Nephron progenitor cell (in vitro differentiated cells): ENCODE data around the gene IMMT.

Source experiments
- DNase-seq: peaks from one replicate; pipeline ENCODE4 v3.0.0; 2021
- H3K27ac Mint-ChIP-seq: 2 replicates; pipeline ENCODE4 v1.8.0; 2021; ENCODE audit warnings: mild to moderate bottlenecking, moderate library complexity, mixed read lengths
- H3K27me3 Mint-ChIP-seq: 2 replicates; pipeline ENCODE4 v1.8.0; 2021; ENCODE audit warnings: mild to moderate bottlenecking, low read depth, mixed read lengths; ENCODE audit not compliant: poor library complexity
- H3K36me3 Mint-ChIP-seq: 2 replicates; pipeline ENCODE4 v1.8.0; 2021; ENCODE audit warnings: low read depth, mixed read lengths
- H3K4me1 Mint-ChIP-seq: 2 replicates; pipeline ENCODE4 v1.8.0; 2021; ENCODE audit warnings: mixed read lengths
- H3K4me3 Mint-ChIP-seq: 2 replicates; pipeline ENCODE4 v1.8.0; 2021; ENCODE audit warnings: mild to moderate bottlenecking, moderate library complexity, mixed read lengths
- H3K9me3 Mint-ChIP-seq: 2 replicates; pipeline ENCODE4 v1.8.0; 2021; ENCODE audit warnings: mild to moderate bottlenecking, moderate library complexity, mixed read lengths
- CTCF ChIP-seq: fragments of 200-600 bp; sonication (generic); IDR thresholded peaks from 2 replicates; pipeline ENCODE4 v1.5.0; 2021; ENCODE audit warnings: antibody characterized with exemption

The IMMT gene

GRCh38 chr2:86239745-86240144, 44.5 kb upstream of the IMMT start:
- Mint-ChIP-seq H3K27me3 (peaks cover 11% of the 10 kb centered on the region), H3K9me3 (no peaks in the 10 kb centered on the region), H3K27ac (peak overlapping the region; percentile 51), H3K4me1 (peaks cover 8% of the 10 kb centered on the region), H3K36me3 (no peaks in the 10 kb centered on the region), H3K4me3 (no peak overlapping the region)
- TF ChIP-seq CTCF, result no peak
- no peak for DNase-seq

- H3K9me3 Mint-ChIP-seq, result no peaks in the 10 kb centered on the region
- no peak for DNase-seq
- no peak for TF ChIP-seq CTCF
- peaks cover 11% of the 10 kb centered on the region for H3K4me1 Mint-ChIP-seq
- no peaks in the 10 kb centered on the region for H3K36me3 Mint-ChIP-seq
- H3K4me3 Mint-ChIP-seq, result no peak overlapping the region
- peak overlapping the region; percentile 51 for H3K27ac Mint-ChIP-seq
- peaks cover 11% of the 10 kb centered on the region for H3K27me3 Mint-ChIP-seq
Measured at GRCh38 chr2:86239326-86239725, 44.1 kb upstream of the IMMT start.

- Mint-ChIP-seq H3K4me1 (peaks cover 20% of the 10 kb centered on the region), H3K27ac (no peak overlapping the region), H3K27me3 (peaks cover 11% of the 10 kb centered on the region), H3K9me3 (no peaks in the 10 kb centered on the region), H3K36me3 (no peaks in the 10 kb centered on the region), H3K4me3 (no peak overlapping the region)
- DNase-seq, result no peak
- TF ChIP-seq CTCF, result no peak
Measured at GRCh38 chr2:86238354-86238753, 43.1 kb upstream of the IMMT start.

GRCh38 chr2:86237172-86237571, 41.9 kb upstream of the IMMT start:
- Mint-ChIP-seq H3K4me1 (peaks cover 29% of the 10 kb centered on the region), H3K9me3 (no peaks in the 10 kb centered on the region), H3K27me3 (peaks cover 7% of the 10 kb centered on the region), H3K36me3 (no peaks in the 10 kb centered on the region), H3K4me3 (no peak overlapping the region), H3K27ac (peak overlapping the region; percentile 22)
- TF ChIP-seq CTCF, result no peak
- DNase-seq, result no peak

GRCh38 chr2:86235196-86235980, 40.1 kb upstream of the IMMT start:
- no peak for TF ChIP-seq CTCF

GRCh38 chr2:86234563-86235131, 39.4 kb upstream of the IMMT start:
- Mint-ChIP-seq H3K27ac (no peak overlapping the region), H3K27me3 (peaks cover 2% of the 10 kb centered on the region), H3K36me3 (no peaks in the 10 kb centered on the region), H3K9me3 (no peaks in the 10 kb centered on the region), H3K4me3 (no peak overlapping the region), H3K4me1 (peaks cover 49% of the 10 kb centered on the region)
- DNase-seq, result no peak
- no peak for TF ChIP-seq CTCF

More at GRCh38 chr2:86235196-86235980, 40.1 kb upstream of the IMMT start:
- H3K4me1 Mint-ChIP-seq, result peaks cover 41% of the 10 kb centered on the region
- no peak overlapping the region for H3K27ac Mint-ChIP-seq
- no peaks in the 10 kb centered on the region for H3K9me3 Mint-ChIP-seq
- no peak overlapping the region for H3K4me3 Mint-ChIP-seq
- H3K27me3 Mint-ChIP-seq, result peaks cover 7% of the 10 kb centered on the region
- no peaks in the 10 kb centered on the region for H3K36me3 Mint-ChIP-seq
- DNase-seq, result no peak
